ENCODE results near the gene PHACTR1.
"Not testable (repeated sequence)": the region's sequence is repeated elsewhere in the genome, so short reads cannot be mapped to it uniquely, and the experiment has no call there.

Gene PHACTR1

GRCh38 chr6:13239530-13240455 lies 523.2 kb downstream of the PHACTR1 start:
- no peak for DNase-seq (ENCODE audit: low spot score)

- DNase-seq (ENCODE audit: low spot score) = no peak
These were observed 524.8 kb downstream of the PHACTR1 start for GRCh38 chr6:13241364-13241763.

- no peak for DNase-seq (ENCODE audit: low spot score)
These were observed 525.6 kb downstream of the PHACTR1 start for GRCh38 chr6:13242178-13242577.

GRCh38 chr6:13242590-13242989 lies 526.0 kb downstream of the PHACTR1 start:
- no peak for DNase-seq (ENCODE audit: low spot score)

- no peak for DNase-seq (ENCODE audit: low spot score)
These were observed 526.5 kb downstream of the PHACTR1 start for GRCh38 chr6:13243033-13243432.

GRCh38 chr6:13243745-13244144 lies 527.2 kb downstream of the PHACTR1 start:
- DNase-seq (ENCODE audit: low spot score) = not testable (repeated sequence)

- no peak for DNase-seq (ENCODE audit: low spot score)
These were observed 531.1 kb downstream of the PHACTR1 start for GRCh38 chr6:13247627-13248026.

GRCh38 chr6:13248053-13248452 lies 531.5 kb downstream of the PHACTR1 start:
- DNase-seq (ENCODE audit: low spot score) = no peak

- DNase-seq (ENCODE audit: low spot score) = no peak
These were observed 532.0 kb downstream of the PHACTR1 start for GRCh38 chr6:13248584-13248985.

GRCh38 chr6:13248994-13249393 lies 532.4 kb downstream of the PHACTR1 start:
- DNase-seq (ENCODE audit: low spot score) = no peak

GRCh38 chr6:13249817-13250216 lies 533.2 kb downstream of the PHACTR1 start:
- DNase-seq (ENCODE audit: low spot score) = no peak

- DNase-seq (ENCODE audit: low spot score) = no peak
These were observed 534.1 kb downstream of the PHACTR1 start for GRCh38 chr6:13250703-13251102.

- DNase-seq (ENCODE audit: low spot score) = no peak
These were observed 534.7 kb downstream of the PHACTR1 start for GRCh38 chr6:13251242-13251641.

- no peak for DNase-seq (ENCODE audit: low spot score)
These were observed 536.2 kb downstream of the PHACTR1 start for GRCh38 chr6:13252790-13253189.

- DNase-seq (ENCODE audit: low spot score) = no peak
These were observed 536.7 kb downstream of the PHACTR1 start for GRCh38 chr6:13253272-13253671.

GRCh38 chr6:13256266-13257001 lies 539.9 kb downstream of the PHACTR1 start:
- no peak for DNase-seq (ENCODE audit: low spot score)

GRCh38 chr6:13259393-13259792 lies 542.8 kb downstream of the PHACTR1 start:
- no peak for DNase-seq (ENCODE audit: low spot score)

GRCh38 chr6:13260101-13260598 lies 543.6 kb downstream of the PHACTR1 start:
- DNase-seq (ENCODE audit: low spot score) = no peak

GRCh38 chr6:13260831-13261230 lies 544.3 kb downstream of the PHACTR1 start:
- no peak for DNase-seq (ENCODE audit: low spot score)

GRCh38 chr6:13261464-13261994 lies 545.0 kb downstream of the PHACTR1 start:
- no peak for DNase-seq (ENCODE audit: low spot score)

GRCh38 chr6:13262302-13263230 lies 546.0 kb downstream of the PHACTR1 start:
- no peak for DNase-seq (ENCODE audit: low spot score)

GRCh38 chr6:13263669-13264068 lies 547.1 kb downstream of the PHACTR1 start:
- DNase-seq (ENCODE audit: low spot score) = no peak

Measured in SW480 (cell line).